Neural cell (in vitro differentiated cells): ENCODE measurements around the gene CMTM5. TPM values are rescaled to one million over a fixed set of nuclear protein-coding genes. Genes with fewer than 3 reads are reported as not detected.

Source experiments
- H2AFZ ChIP-seq: fragments of 200-600, 300-800 bp; sonication (generic), shearing (Covaris generic); 2 replicates; pipeline ENCODE4 v1.6.0; 2014; ENCODE audit warnings: low read depth, mild to moderate bottlenecking, antibody characterized with exemption, low read length, moderate library complexity
- H3F3A ChIP-seq: fragments of 200-600 bp; shearing (Covaris generic); 2 replicates; pipeline ENCODE4 v1.6.1; 2016; ENCODE audit warnings: mild to moderate bottlenecking, moderate library complexity, mixed read lengths, antibody characterized with exemption, low read length; ENCODE audit not compliant: insufficient read depth, poor library complexity, severe bottlenecking
- H3K27ac ChIP-seq: fragments of 200-600, 300-800 bp; sonication (generic), shearing (Covaris generic); 2 replicates; pipeline ENCODE4 v1.5.1; 2014; ENCODE audit warnings: mild to moderate bottlenecking, low read length, moderate library complexity
- H3K27me3 ChIP-seq: fragments of 300-800, 200-600 bp; sonication (generic), shearing (Covaris generic); 2 replicates; pipeline ENCODE4 v1.6.0; 2014; ENCODE audit warnings: mild to moderate bottlenecking, low read depth, low read length, moderate library complexity; ENCODE audit not compliant: insufficient read depth
- H3K36me3 ChIP-seq: fragments of 300-800, 200-600 bp; sonication (generic), shearing (Covaris generic); 2 replicates; pipeline ENCODE4 v1.5.1; 2014; ENCODE audit warnings: mild to moderate bottlenecking, antibody characterized with exemption, low read length, moderate library complexity; ENCODE audit not compliant: insufficient read depth
- H3K4me2 ChIP-seq: fragments of 300-800, 200-600 bp; sonication (generic), shearing (Covaris generic); 2 replicates; pipeline ENCODE4 v1.6.0; 2014; ENCODE audit warnings: mild to moderate bottlenecking, low read length
- H3K4me3 ChIP-seq: fragments of 300-800, 200-600 bp; sonication (generic), shearing (Covaris generic); 2 replicates; pipeline ENCODE4 v1.5.1; 2014; ENCODE audit warnings: mild to moderate bottlenecking, low read length, moderate library complexity
- H3K79me2 ChIP-seq: fragments of 200-600 bp; shearing (Covaris generic); replicated peaks from 2 replicates; pipeline ENCODE4 v1.6.0; 2014; ENCODE audit warnings: mild to moderate bottlenecking, low read length, moderate library complexity; ENCODE audit not compliant: insufficient read depth
- H3K9ac ChIP-seq: fragments of 300-800, 200-600 bp; sonication (generic), shearing (Covaris generic); 2 replicates; pipeline ENCODE4 v1.6.1; 2016; ENCODE audit warnings: mild to moderate bottlenecking, low read length, mixed read lengths
- H3K9me2 ChIP-seq: fragments of 200-600 bp; shearing (Covaris generic); 2 replicates; pipeline ENCODE4 v1.6.1; 2016; ENCODE audit warnings: mild to moderate bottlenecking, low read length, mixed read lengths; ENCODE audit not compliant: insufficient read depth
- H3K9me3 ChIP-seq: fragments of 200-600, 300-800 bp; sonication (generic), shearing (Covaris generic); 2 replicates; pipeline ENCODE4 v1.6.1; 2016; ENCODE audit warnings: mild to moderate bottlenecking, mixed run types, low read length, moderate library complexity, mixed read lengths
- H4K20me1 ChIP-seq: fragments of 200-600 bp; shearing (Covaris generic); 2 replicates; pipeline ENCODE4 v1.6.1; 2016; ENCODE audit warnings: mild to moderate bottlenecking, mixed run types; ENCODE audit not compliant: insufficient read depth
- EP300 ChIP-seq: fragments of 450-650 bp; conservative IDR thresholded peaks from 2 replicates; pipeline ENCODE4 v1.6.1; 2014; ENCODE audit warnings: antibody characterized with exemption, mild to moderate bottlenecking, moderate library complexity; ENCODE audit not compliant: poor library complexity, severe bottlenecking
- EZH2 ChIP-seq: fragments of 200-600, 300-800 bp; shearing (Covaris generic), sonication (generic); IDR thresholded peaks from 2 replicates; pipeline ENCODE4 v1.6.1; 2014; ENCODE audit warnings: antibody characterized with exemption, low read length, borderline replicate concordance, mild to moderate bottlenecking; ENCODE audit not compliant: insufficient read depth, poor library complexity, severe bottlenecking
- MXI1 ChIP-seq: fragments of 450-650 bp; conservative IDR thresholded peaks from 2 replicates; pipeline ENCODE4 v1.6.1; 2014; ENCODE audit warnings: antibody characterized with exemption, mild to moderate bottlenecking; ENCODE audit not compliant: poor library complexity, severe bottlenecking
- POLR2AphosphoS5 ChIP-seq: IDR thresholded peaks from 2 replicates; pipeline ENCODE4 v1.6.1; 2012
- RAD21 ChIP-seq: fragments of 450-650 bp; conservative IDR thresholded peaks from 2 replicates; pipeline ENCODE4 v1.6.1; 2014; ENCODE audit warnings: antibody characterized with exemption, mild to moderate bottlenecking, moderate library complexity
- SMC3 ChIP-seq: fragments of 450-650 bp; conservative IDR thresholded peaks from 2 replicates; pipeline ENCODE4 v1.6.1; 2014; ENCODE audit warnings: antibody characterized with exemption, mild to moderate bottlenecking, moderate library complexity; ENCODE audit not compliant: poor library complexity
- TAF1 ChIP-seq: IDR thresholded peaks from 2 replicates; pipeline ENCODE4 v1.6.1; 2012; ENCODE audit warnings: low read depth
- polyA plus RNA-seq: library from polyadenylated mRNA; depleted of rRNA; stranded (reverse); fragments of >200 nt; gene quantifications from 2 replicates; pipeline ENCODE4 v1.2.3, GENCODE V29; 2014
- TF ChIP-seq, protein P1 (sequence below): IDR thresholded peaks from 2 replicates; pipeline ENCODE4 v1.6.1; 2012; ENCODE audit warnings: borderline replicate concordance
- TF ChIP-seq, protein P2 (sequence below): fragments of 450-650 bp; IDR thresholded peaks from 2 replicates; pipeline ENCODE4 v1.5.1; 2014; ENCODE audit warnings: antibody characterized with exemption, mild to moderate bottlenecking, moderate library complexity; ENCODE audit not compliant: poor library complexity, severe bottlenecking

The CMTM5 gene
- polyA plus RNA-seq, 1 donor from 2014 or later: not detected

DNA sequence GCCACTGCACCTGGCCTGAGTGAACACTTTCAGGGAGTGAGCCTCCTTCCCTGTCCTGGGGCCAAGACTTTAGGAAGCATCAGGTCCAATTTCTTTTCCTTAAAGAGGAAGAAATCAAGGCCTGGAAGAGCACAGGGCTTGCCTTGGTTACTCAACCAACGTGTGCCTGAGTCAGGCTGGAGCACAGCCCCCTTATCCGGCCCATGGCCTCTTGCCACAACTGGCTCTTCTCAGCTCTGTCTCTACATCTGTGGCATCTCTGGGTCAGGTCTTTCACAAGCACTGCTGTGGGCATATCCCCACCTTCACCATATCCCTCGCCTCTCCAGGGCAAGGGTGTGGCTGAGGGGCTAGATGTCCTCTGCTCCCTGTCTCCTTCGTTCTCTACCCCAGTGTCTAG lies 24.4 kb downstream of the CMTM5 start:
- no peak overlapping the region for H3K4me3 ChIP-seq
- H3F3A ChIP-seq: no peaks in the 10 kb centered on the region
- no peaks in the 10 kb centered on the region for H4K20me1 ChIP-seq
- H3K27me3 ChIP-seq: no peaks in the 10 kb centered on the region
- no peak overlapping the region for H2AFZ ChIP-seq
- H3K27ac ChIP-seq: no peak overlapping the region
- H3K9me3 ChIP-seq: no peaks in the 10 kb centered on the region
- no peak for TF ChIP-seq POLR2AphosphoS5
- TF ChIP-seq SMC3: no peak
- TF ChIP-seq EZH2: no peak
- H3K4me2 ChIP-seq: no peak overlapping the region
- H3K9ac ChIP-seq: no peak overlapping the region
- no peaks in the 10 kb centered on the region for H3K9me2 ChIP-seq
- no peaks in the 10 kb centered on the region for H3K36me3 ChIP-seq
- H3K79me2 ChIP-seq: no peaks in the 10 kb centered on the region

DNA sequence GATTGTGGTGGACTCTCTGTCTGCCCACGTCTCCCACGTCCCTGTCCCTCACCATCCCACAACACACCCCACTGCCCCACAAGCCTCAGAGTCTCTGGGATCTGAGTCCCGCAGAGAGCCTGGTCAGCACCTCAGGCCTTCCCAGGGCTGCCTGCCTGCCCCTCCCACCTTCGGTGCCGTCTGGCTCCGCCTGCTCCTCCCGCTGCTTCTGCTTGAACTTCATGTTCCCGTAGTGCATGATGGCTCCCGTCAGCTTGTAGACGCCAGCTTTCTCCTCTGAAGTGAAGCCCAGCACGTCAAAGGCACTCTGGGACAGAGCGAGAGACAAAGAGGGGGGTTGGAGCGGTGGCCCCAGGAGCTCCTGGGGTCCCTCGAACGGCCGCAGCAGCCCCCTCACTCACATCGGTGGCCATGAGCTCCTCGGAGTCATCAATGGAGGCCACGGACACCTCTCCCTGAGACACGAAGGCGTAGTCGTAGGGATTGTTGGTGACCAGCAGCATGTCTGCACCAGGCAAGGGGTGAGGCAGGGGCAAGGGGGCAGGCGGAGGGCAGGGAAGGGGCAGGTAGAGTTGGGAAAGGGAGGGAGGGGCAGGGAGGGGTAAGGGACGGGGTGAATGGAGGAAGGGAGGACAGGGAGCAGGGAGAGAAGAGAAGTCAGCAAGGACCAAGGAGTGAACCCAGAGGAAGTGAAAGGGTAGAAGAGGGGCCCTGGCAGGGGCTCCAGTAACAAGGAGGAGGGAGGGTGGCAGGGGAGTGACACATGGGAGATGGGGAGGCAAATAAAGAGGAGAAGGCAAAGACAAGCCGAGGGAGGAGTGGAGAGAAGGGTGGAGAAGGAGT lies 25.7 kb downstream of the CMTM5 start:
- no peak overlapping the region for H2AFZ ChIP-seq
- no peaks in the 10 kb centered on the region for H4K20me1 ChIP-seq
- no peak overlapping the region for H3K9ac ChIP-seq
- H3K9me2 ChIP-seq: no peaks in the 10 kb centered on the region
- H3K36me3 ChIP-seq: no peaks in the 10 kb centered on the region
- H3K4me3 ChIP-seq: no peak overlapping the region
- no peaks in the 10 kb centered on the region for H3K79me2 ChIP-seq
- no peak overlapping the region for H3K27ac ChIP-seq
- no peaks in the 10 kb centered on the region for H3K9me3 ChIP-seq
- no peaks in the 10 kb centered on the region for H3F3A ChIP-seq
- H3K27me3 ChIP-seq: no peaks in the 10 kb centered on the region
- no peak overlapping the region for H3K4me2 ChIP-seq
- no peak for TF ChIP-seq EP300
- no peak for TF ChIP-seq POLR2AphosphoS5
- TF ChIP-seq, protein P1, sequence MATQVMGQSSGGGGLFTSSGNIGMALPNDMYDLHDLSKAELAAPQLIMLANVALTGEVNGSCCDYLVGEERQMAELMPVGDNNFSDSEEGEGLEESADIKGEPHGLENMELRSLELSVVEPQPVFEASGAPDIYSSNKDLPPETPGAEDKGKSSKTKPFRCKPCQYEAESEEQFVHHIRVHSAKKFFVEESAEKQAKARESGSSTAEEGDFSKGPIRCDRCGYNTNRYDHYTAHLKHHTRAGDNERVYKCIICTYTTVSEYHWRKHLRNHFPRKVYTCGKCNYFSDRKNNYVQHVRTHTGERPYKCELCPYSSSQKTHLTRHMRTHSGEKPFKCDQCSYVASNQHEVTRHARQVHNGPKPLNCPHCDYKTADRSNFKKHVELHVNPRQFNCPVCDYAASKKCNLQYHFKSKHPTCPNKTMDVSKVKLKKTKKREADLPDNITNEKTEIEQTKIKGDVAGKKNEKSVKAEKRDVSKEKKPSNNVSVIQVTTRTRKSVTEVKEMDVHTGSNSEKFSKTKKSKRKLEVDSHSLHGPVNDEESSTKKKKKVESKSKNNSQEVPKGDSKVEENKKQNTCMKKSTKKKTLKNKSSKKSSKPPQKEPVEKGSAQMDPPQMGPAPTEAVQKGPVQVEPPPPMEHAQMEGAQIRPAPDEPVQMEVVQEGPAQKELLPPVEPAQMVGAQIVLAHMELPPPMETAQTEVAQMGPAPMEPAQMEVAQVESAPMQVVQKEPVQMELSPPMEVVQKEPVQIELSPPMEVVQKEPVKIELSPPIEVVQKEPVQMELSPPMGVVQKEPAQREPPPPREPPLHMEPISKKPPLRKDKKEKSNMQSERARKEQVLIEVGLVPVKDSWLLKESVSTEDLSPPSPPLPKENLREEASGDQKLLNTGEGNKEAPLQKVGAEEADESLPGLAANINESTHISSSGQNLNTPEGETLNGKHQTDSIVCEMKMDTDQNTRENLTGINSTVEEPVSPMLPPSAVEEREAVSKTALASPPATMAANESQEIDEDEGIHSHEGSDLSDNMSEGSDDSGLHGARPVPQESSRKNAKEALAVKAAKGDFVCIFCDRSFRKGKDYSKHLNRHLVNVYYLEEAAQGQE: no peak
- TF ChIP-seq RAD21: no peak
- TF ChIP-seq, protein P2, sequence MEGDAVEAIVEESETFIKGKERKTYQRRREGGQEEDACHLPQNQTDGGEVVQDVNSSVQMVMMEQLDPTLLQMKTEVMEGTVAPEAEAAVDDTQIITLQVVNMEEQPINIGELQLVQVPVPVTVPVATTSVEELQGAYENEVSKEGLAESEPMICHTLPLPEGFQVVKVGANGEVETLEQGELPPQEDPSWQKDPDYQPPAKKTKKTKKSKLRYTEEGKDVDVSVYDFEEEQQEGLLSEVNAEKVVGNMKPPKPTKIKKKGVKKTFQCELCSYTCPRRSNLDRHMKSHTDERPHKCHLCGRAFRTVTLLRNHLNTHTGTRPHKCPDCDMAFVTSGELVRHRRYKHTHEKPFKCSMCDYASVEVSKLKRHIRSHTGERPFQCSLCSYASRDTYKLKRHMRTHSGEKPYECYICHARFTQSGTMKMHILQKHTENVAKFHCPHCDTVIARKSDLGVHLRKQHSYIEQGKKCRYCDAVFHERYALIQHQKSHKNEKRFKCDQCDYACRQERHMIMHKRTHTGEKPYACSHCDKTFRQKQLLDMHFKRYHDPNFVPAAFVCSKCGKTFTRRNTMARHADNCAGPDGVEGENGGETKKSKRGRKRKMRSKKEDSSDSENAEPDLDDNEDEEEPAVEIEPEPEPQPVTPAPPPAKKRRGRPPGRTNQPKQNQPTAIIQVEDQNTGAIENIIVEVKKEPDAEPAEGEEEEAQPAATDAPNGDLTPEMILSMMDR: no peak
- no peak for TF ChIP-seq SMC3
- TF ChIP-seq MXI1: no peak
- no peak for TF ChIP-seq TAF1
- no peak for TF ChIP-seq EZH2
